IMR-90 (cell line): ENCODE measurements around the gene AHCYL2. TPM values are rescaled to one million over a fixed set of nuclear protein-coding genes. Genes with fewer than 3 reads are reported as not detected.

Experiments
- ATAC-seq: fragments of 200-7000 bp; cut with Tn5 transposase; 2 replicates; pipeline ENCODE4 v1.9.1; 2020; ENCODE audit warnings: low read depth, mild to moderate bottlenecking, moderate library complexity
- BruUV-seq: library from RNA; stranded (reverse); fragments of 400-500 nt; replicated peaks from 2 replicates; lab custom pipeline; 2021; lab: Mats Ljungman, UMichigan
- CTCF ChIA-PET: fragments of 300-600 bp; formaldehyde crosslinking; extraction: SDS; loops from one replicate; lab custom pipeline; 2021; ENCODE audit warnings: antibody characterized with exemption; lab: Yijun Ruan, JAX
- POLR2A ChIA-PET: fragments of 300-600 bp; sonication (Branson Sonifier 250); formaldehyde crosslinking; loops from one replicate; lab custom pipeline; 2022; ENCODE audit warnings: antibody characterized with exemption; ENCODE audit not compliant: unreplicated experiment; lab: Charles Lee
- DNase-seq: peaks from one replicate; pipeline ENCODE4 v3.0.0; 2013
- H2AFZ ChIP-seq: replicated peaks from 2 replicates; pipeline ENCODE3; 2013; ENCODE audit warnings: low read length, mild to moderate bottlenecking; ENCODE audit not compliant: poor library complexity
- H2AK5ac ChIP-seq: 2 replicates; pipeline ENCODE4 v1.6.1; 2013; ENCODE audit warnings: low read depth, low read length, inconsistent platforms
- H2AK9ac ChIP-seq: replicated peaks from 2 replicates; pipeline ENCODE3; 2013; ENCODE audit warnings: mild to moderate bottlenecking, low read depth, low read length, moderate library complexity; ENCODE audit not compliant: poor library complexity
- H2BK120ac ChIP-seq: 2 replicates; pipeline ENCODE4 v1.6.1; 2013; ENCODE audit warnings: low read depth, low read length, inconsistent platforms
- H2BK15ac ChIP-seq: 3 replicates; pipeline ENCODE4 v1.6.1; 2013; ENCODE audit warnings: low read depth, low read length, inconsistent platforms
- H2BK20ac ChIP-seq: 2 replicates; pipeline ENCODE4 v1.6.1; 2013; ENCODE audit warnings: low read depth, mild to moderate bottlenecking, inconsistent platforms, low read length, moderate library complexity
- H2BK5ac ChIP-seq: 2 replicates; pipeline ENCODE4 v1.6.1; 2013; ENCODE audit warnings: mild to moderate bottlenecking, low read depth, low read length, inconsistent platforms; ENCODE audit not compliant: poor library complexity, severe bottlenecking
- H3K14ac ChIP-seq: replicated peaks from 2 replicates; pipeline ENCODE4 v1.6.1; 2013; ENCODE audit warnings: low read depth, low read length, inconsistent platforms
- H3K18ac ChIP-seq: 2 replicates; pipeline ENCODE4 v1.6.1; 2013; ENCODE audit warnings: low read depth, low read length, control low read depth
- H3K23ac ChIP-seq: 2 replicates; pipeline ENCODE4 v1.6.1; 2013; ENCODE audit warnings: low read depth, low read length, inconsistent platforms
- H3K27ac ChIP-seq: 2 replicates; pipeline ENCODE4 v1.5.1; 2013; ENCODE audit warnings: mild to moderate bottlenecking, control low read depth, low read length; ENCODE audit not compliant: insufficient read depth
- H3K27me3 ChIP-seq: 2 replicates; pipeline ENCODE4 v1.6.1; 2013; ENCODE audit warnings: low read length; ENCODE audit not compliant: control insufficient read depth, insufficient read depth
- H3K36me3 ChIP-seq: 2 replicates; pipeline ENCODE4 v1.6.1; 2013; ENCODE audit warnings: low read length, mixed read lengths; ENCODE audit not compliant: control insufficient read depth, insufficient read depth
- H3K4ac ChIP-seq: 2 replicates; pipeline ENCODE4 v1.6.1; 2013; ENCODE audit warnings: low read depth, low read length, inconsistent platforms
- H3K4me1 ChIP-seq: 2 replicates; pipeline ENCODE4 v1.6.1; 2013; ENCODE audit warnings: low read length, mixed read lengths; ENCODE audit not compliant: control insufficient read depth, insufficient read depth
- H3K4me2 ChIP-seq: 2 replicates; pipeline ENCODE4 v1.6.1; 2013; ENCODE audit warnings: low read depth, mild to moderate bottlenecking, control low read depth, low read length, moderate library complexity
- H3K4me3 ChIP-seq: 2 replicates; pipeline ENCODE4 v1.5.1; 2013; ENCODE audit warnings: low read depth, mild to moderate bottlenecking, control low read depth, low read length, moderate library complexity; ENCODE audit not compliant: insufficient read depth
- H3K56ac ChIP-seq: 2 replicates; pipeline ENCODE4 v1.6.1; 2013; ENCODE audit warnings: low read length, inconsistent platforms; ENCODE audit not compliant: insufficient read depth; ENCODE audit errors: extremely low read depth
- H3K79me1 ChIP-seq, 2 experiments: 2 replicates each; pipeline ENCODE4 v1.6.1; 2013; ENCODE audit warnings: low read length in 2 of 2, inconsistent platforms in 1 of 2, low read depth in 1 of 2
- H3K9ac ChIP-seq: 2 replicates; pipeline ENCODE4 v1.6.1; 2013; ENCODE audit warnings: low read depth, low read length, control low read depth
- H3K9me1 ChIP-seq: 2 replicates; pipeline ENCODE4 v1.6.1; 2013; ENCODE audit warnings: low read length, inconsistent platforms; ENCODE audit not compliant: insufficient read depth
- H3K9me3 ChIP-seq: 2 replicates; pipeline ENCODE4 v1.6.1; 2013; ENCODE audit warnings: low read length; ENCODE audit not compliant: control insufficient read depth, insufficient read depth
- H4K20me1 ChIP-seq: 2 replicates; pipeline ENCODE4 v1.6.1; 2013; ENCODE audit warnings: low read length, inconsistent platforms; ENCODE audit not compliant: insufficient read depth
- H4K5ac ChIP-seq: 2 replicates; pipeline ENCODE4 v1.6.1; 2013; ENCODE audit warnings: mild to moderate bottlenecking, low read depth, low read length, control low read depth
- H4K8ac ChIP-seq, 2 experiments: 2 replicates each; pipeline ENCODE4 v1.6.1; 2013; ENCODE audit warnings: low read depth in 2 of 2, low read length in 2 of 2, control low read depth in 1 of 2, inconsistent platforms in 1 of 2
- H4K91ac ChIP-seq: 2 replicates; pipeline ENCODE4 v1.6.1; 2013; ENCODE audit warnings: low read depth, low read length, inconsistent platforms; ENCODE audit not compliant: insufficient read depth
- BHLHE40 ChIP-seq: fragments of 150-350 bp; IDR thresholded peaks from 2 replicates; pipeline ENCODE4 v1.6.1; 2016; ENCODE audit warnings: mild to moderate bottlenecking, low read depth, low read length
- MAZ ChIP-seq: IDR thresholded peaks from 2 replicates; pipeline ENCODE4 v1.6.1; 2012; ENCODE audit warnings: low read depth, mild to moderate bottlenecking, low read length, improper control_type of control experiment, moderate library complexity, borderline replicate concordance
- MXI1 ChIP-seq: IDR thresholded peaks from 2 replicates; pipeline ENCODE4 v1.6.1; 2012; ENCODE audit warnings: low read depth, mild to moderate bottlenecking, low read length, moderate library complexity, borderline replicate concordance
- RAD21 ChIP-seq: IDR thresholded peaks from 2 replicates; pipeline ENCODE4 v1.6.1; 2012; ENCODE audit warnings: low read length, improper control_type of control experiment
- RFX5 ChIP-seq: IDR thresholded peaks from 2 replicates; pipeline ENCODE4 v1.8.0; 2012; ENCODE audit warnings: low read depth, mild to moderate bottlenecking, low read length, moderate library complexity
- SMC3 ChIP-seq: fragments of 150-350 bp; IDR thresholded peaks from 2 replicates; pipeline ENCODE4 v1.6.1; 2016; ENCODE audit warnings: low read depth, mild to moderate bottlenecking, antibody characterized with exemption, low read length, moderate library complexity
- WGBS, 2 experiments: methylation state at CpG; one replicate each; pipeline versions ENCODE4 v1.1.5 to v1.1.7; 2013; ENCODE audit warnings: missing lambda C conversion rate in 2 of 2; ENCODE audit not compliant: insufficient read length in 1 of 2; ENCODE audit errors: extremely low coverage in 2 of 2; 5-methylcytosine and 5-hydroxymethylcytosine counted together
- dilution Hi-C: fragments of 300-500 bp; cut with HindIII; formaldehyde crosslinking; loops from one replicate; pipeline ENCODE4 v1.14.3; 2018; ENCODE audit warnings: low sequenced_read_pairs; ENCODE audit not compliant: unreplicated experiment
- in situ Hi-C: fragments of 300-500 bp; cut with MboI; formaldehyde crosslinking; loops from 3 replicates; pipeline ENCODE4 v1.14.3; 2019; ENCODE audit warnings: low sequenced_read_pairs, inconsistent platforms, mixed read lengths
- intact Hi-C: fragments of 100-400 bp; cut with micrococcal nuclease; formaldehyde crosslinking; loops from 2 replicates; pipeline ENCODE4 v1.10.0; 2022
- polyA plus RNA-seq, 3 experiments: library from polyadenylated mRNA; depleted of rRNA; stranded (reverse); fragments of >200 nt; gene quantifications; 2 replicates each; pipeline ENCODE4 v1.2.3, GENCODE V29; 2012; ENCODE audit warnings: low replicate concordance in 1 of 3
- total RNA-seq: library from RNA; depleted of rRNA; stranded (reverse); fragments of >200 nt; gene quantifications from 2 replicates; pipeline ENCODE4 v1.2.3, GENCODE V29; 2012
- TF ChIP-seq, protein P1 (sequence below): fragments of 150-350 bp; IDR thresholded peaks from 2 replicates; pipeline ENCODE4 v1.6.1; 2016; ENCODE audit warnings: low read depth, mild to moderate bottlenecking, low read length, moderate library complexity, borderline replicate concordance
- TF ChIP-seq, protein P2 (sequence below): conservative IDR thresholded peaks from 2 replicates; pipeline ENCODE4 v1.5.1; 2012; ENCODE audit warnings: mild to moderate bottlenecking, low read depth, low read length, improper control_type of control experiment

AHCYL2 gene
- total and polyA plus RNA-seq, 2 of the 4 experiments (the other 2 are of a cell fraction): 5.7 to 7.6 TPM

DNA sequence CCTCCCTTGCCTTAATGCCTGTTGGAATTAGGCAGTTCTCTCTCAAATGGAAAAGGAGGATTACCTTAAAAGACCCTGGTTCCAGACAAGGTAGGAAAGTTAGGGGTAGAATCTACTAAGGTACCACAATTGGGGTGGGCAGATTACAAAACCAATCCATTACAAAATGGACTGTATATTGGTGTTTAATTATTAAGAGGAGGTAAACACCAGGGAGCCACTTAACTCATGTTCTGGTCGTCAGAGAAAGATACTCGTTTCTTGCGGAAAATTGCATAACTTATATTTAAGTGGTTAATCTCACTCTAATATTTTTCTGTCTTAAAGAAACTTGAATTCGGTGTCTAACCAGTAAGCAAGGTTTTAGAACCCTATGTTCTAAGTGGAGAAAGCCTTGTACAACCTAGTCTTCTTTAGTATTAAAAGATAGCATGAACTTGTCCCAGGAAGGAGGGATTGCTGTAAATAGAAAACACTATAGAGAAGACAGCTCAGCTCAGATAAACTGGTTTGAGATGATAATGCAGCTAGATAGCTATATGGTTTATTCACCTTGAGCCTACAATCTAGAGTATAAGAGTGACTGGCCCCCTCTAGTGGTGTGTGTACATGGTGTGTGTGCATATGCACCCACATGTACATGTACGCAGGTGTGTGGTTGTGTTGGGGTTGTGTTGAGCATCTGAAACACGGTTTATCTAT is 151.4 kb downstream of the AHCYL2 start:
- in situ Hi-C loops: no loop called here
- dilution Hi-C loops: no loop called here
- CTCF ChIA-PET: interaction anchor here (0.6 to 2.3 kb wide), 7 partner anchors 9 to 159 kb away, joined by 3 to 9 read pairs (median 4); no protein-coding TSS in a partner anchor
- no peak overlapping the region for H2BK120ac ChIP-seq
- no peak overlapping the region for H3K18ac ChIP-seq
- H3K56ac ChIP-seq: no peak overlapping the region
- peaks cover 3% of the 10 kb centered on the region; the same call in 1 of the 2 replicates for H3K4me1 ChIP-seq
- H4K5ac ChIP-seq: no peak overlapping the region
- H2AK9ac ChIP-seq: no peak overlapping the region
- H2BK15ac ChIP-seq: no peak overlapping the region
- H4K8ac ChIP-seq: no peak overlapping the region
- H3K36me3 ChIP-seq: 0 out of 2 replicates have a peak, but pooled peaks cover 1% of the 10 kb centered on the region
- peak; percentile 43 for DNase-seq
- H2AFZ ChIP-seq: no peak overlapping the region
- no peak overlapping the region; the same call in 1 of the 2 replicates for H2AK5ac ChIP-seq
- H2BK5ac ChIP-seq: no peak overlapping the region
- 0 out of 2 replicates have a peak, but pooled peaks cover 2% of the 10 kb centered on the region for H3K9me1 ChIP-seq
- H4K20me1 ChIP-seq: no peaks in the 10 kb centered on the region
- no peak overlapping the region for H3K14ac ChIP-seq
- TF ChIP-seq, protein P1, sequence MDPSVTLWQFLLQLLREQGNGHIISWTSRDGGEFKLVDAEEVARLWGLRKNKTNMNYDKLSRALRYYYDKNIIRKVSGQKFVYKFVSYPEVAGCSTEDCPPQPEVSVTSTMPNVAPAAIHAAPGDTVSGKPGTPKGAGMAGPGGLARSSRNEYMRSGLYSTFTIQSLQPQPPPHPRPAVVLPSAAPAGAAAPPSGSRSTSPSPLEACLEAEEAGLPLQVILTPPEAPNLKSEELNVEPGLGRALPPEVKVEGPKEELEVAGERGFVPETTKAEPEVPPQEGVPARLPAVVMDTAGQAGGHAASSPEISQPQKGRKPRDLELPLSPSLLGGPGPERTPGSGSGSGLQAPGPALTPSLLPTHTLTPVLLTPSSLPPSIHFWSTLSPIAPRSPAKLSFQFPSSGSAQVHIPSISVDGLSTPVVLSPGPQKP: no peak
- no peak for TF ChIP-seq MAZ
- peak; percentile 15; the same call in 1 of the 2 replicates for TF ChIP-seq SMC3
- TF ChIP-seq RAD21: peak; percentile 36; the same call in 1 of the 2 replicates
- TF ChIP-seq MXI1: no peak
- TF ChIP-seq, protein P2, sequence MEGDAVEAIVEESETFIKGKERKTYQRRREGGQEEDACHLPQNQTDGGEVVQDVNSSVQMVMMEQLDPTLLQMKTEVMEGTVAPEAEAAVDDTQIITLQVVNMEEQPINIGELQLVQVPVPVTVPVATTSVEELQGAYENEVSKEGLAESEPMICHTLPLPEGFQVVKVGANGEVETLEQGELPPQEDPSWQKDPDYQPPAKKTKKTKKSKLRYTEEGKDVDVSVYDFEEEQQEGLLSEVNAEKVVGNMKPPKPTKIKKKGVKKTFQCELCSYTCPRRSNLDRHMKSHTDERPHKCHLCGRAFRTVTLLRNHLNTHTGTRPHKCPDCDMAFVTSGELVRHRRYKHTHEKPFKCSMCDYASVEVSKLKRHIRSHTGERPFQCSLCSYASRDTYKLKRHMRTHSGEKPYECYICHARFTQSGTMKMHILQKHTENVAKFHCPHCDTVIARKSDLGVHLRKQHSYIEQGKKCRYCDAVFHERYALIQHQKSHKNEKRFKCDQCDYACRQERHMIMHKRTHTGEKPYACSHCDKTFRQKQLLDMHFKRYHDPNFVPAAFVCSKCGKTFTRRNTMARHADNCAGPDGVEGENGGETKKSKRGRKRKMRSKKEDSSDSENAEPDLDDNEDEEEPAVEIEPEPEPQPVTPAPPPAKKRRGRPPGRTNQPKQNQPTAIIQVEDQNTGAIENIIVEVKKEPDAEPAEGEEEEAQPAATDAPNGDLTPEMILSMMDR: peak; percentile 47
- no peak for TF ChIP-seq RFX5
- TF ChIP-seq BHLHE40: no peak
- no TSS peak for BruUV-seq
- no peak overlapping the region for H3K27ac ChIP-seq
- H4K91ac ChIP-seq: no peak overlapping the region
- WGBS, 2 experiments: no CpG with 5 or more reads among the region's 6 CpGs
- H3K4ac ChIP-seq: no peak overlapping the region
- no peak overlapping the region for H3K9ac ChIP-seq
- H3K23ac ChIP-seq: no peak overlapping the region
- H3K79me1 ChIP-seq: no peaks in the 10 kb centered on the region
- H3K9me3 ChIP-seq: no peaks in the 10 kb centered on the region
- peak; percentile 57; the same call in 1 of the 2 replicates for ATAC-seq
- no peak overlapping the region for H2BK20ac ChIP-seq
- intact Hi-C loops: no loop called here
- H3K27me3 ChIP-seq: no peaks in the 10 kb centered on the region
- POLR2A ChIA-PET: no interaction called here
- no peak overlapping the region for H3K4me2 ChIP-seq
- no peak overlapping the region for H3K4me3 ChIP-seq
